ENCODE results near the gene FAM229A.

- TF ChIP-seq CTCF (IDR thresholded peaks at IDR 0.05) (no peak), POLR2A (IDR thresholded peaks at IDR 0.05) (no peak)
These were observed 15.4 kb upstream of the FAM229A start for GRCh38 chr1:32377541-32378220.
